GM19324 (cell line): Measurements from ENCODE around the gene CASKIN2.

ENCODE experiments used
- ATAC-seq: cut with Tn5 transposase; IDR thresholded peaks from one replicate; pipeline ENCODE4 v1.9.1; 2021; ENCODE audit warnings: mild to moderate bottlenecking, moderate library complexity; ENCODE audit not compliant: unreplicated experiment, low FRiP score

Gene CASKIN2

GRCh38 chr17:75547091-75547490, 31.8 kb upstream of the CASKIN2 start:
- ATAC-seq, result no peak

GRCh38 chr17:75546181-75546580, 30.8 kb upstream of the CASKIN2 start:
- ATAC-seq, result no peak

GRCh38 chr17:75544250-75544649, 28.9 kb upstream of the CASKIN2 start:
- no peak for ATAC-seq

GRCh38 chr17:75542728-75543336, 27.5 kb upstream of the CASKIN2 start:
- ATAC-seq, result no peak

- no peak for ATAC-seq
These were observed 26.9 kb upstream of the CASKIN2 start for GRCh38 chr17:75542229-75542628.

- no peak for ATAC-seq
These were observed 25.7 kb upstream of the CASKIN2 start for GRCh38 chr17:75540923-75541503.

GRCh38 chr17:75539967-75540729, 24.8 kb upstream of the CASKIN2 start:
- ATAC-seq, result no peak

GRCh38 chr17:75536366-75536765, 21.0 kb upstream of the CASKIN2 start:
- ATAC-seq, result no peak

GRCh38 chr17:75535871-75536270, 20.5 kb upstream of the CASKIN2 start:
- no peak for ATAC-seq

GRCh38 chr17:75535119-75535537, 19.8 kb upstream of the CASKIN2 start:
- ATAC-seq, result no peak

- ATAC-seq, result no peak
These were observed 16.4 kb upstream of the CASKIN2 start for GRCh38 chr17:75531721-75532072.

GRCh38 chr17:75530837-75531720, 15.7 kb upstream of the CASKIN2 start:
- ATAC-seq, result no peak

GRCh38 chr17:75526555-75527270, 11.4 kb upstream of the CASKIN2 start:
- ATAC-seq, result no peak

GRCh38 chr17:75525806-75526554, 10.6 kb upstream of the CASKIN2 start:
- ATAC-seq, result peak; percentile 11

GRCh38 chr17:75524970-75525805, 9.9 kb upstream of the CASKIN2 start, which contains the start of gene LLGL2:
Gene LLGL2 (plus strand): TSS chr17:75525697. CDS start chr17:75543427, 17,730 bp downstream.
- ATAC-seq, result peak; percentile 86

GRCh38 chr17:75524269-75524969, 9.1 kb upstream of the CASKIN2 start:
- ATAC-seq, result no peak

GRCh38 chr17:75523647-75524046, 8.3 kb upstream of the CASKIN2 start:
- no peak for ATAC-seq
